Measurements from ENCODE around the gene M1AP.

M1AP gene

GRCh38 chr2:74648009-74648443, at the start of gene M1AP:
TSS of gene M1AP (minus strand) at chr2:74648330. CDS start at chr2:74640275, 8,055 bp downstream.
- in situ Hi-C loops (cut with MboI; ENCODE audit: low pct_unique_long_range_greater_than_20kb, low sequenced_read_pairs), result no loop called here
- no peak for DNase-seq

GRCh38 chr2:74696829-74697228, 48.7 kb upstream of the M1AP start:
- DNase-seq, result no peak
- in situ Hi-C loops (cut with MboI; ENCODE audit: low pct_unique_long_range_greater_than_20kb, low sequenced_read_pairs), result no loop called here

- DNase-seq, result no peak
Observed at GRCh38 chr2:74695663-74696062, 47.5 kb upstream of the M1AP start.

GRCh38 chr2:74694281-74694680, 46.2 kb upstream of the M1AP start:
- in situ Hi-C loops (cut with MboI; ENCODE audit: low pct_unique_long_range_greater_than_20kb, low sequenced_read_pairs), result no loop called here
- DNase-seq, result peak; percentile 29

More at GRCh38 chr2:74695663-74696062, 47.5 kb upstream of the M1AP start:
- in situ Hi-C loops (cut with MboI; ENCODE audit: low pct_unique_long_range_greater_than_20kb, low sequenced_read_pairs), result no loop called here

- DNase-seq, result no peak
- in situ Hi-C loops (cut with MboI; ENCODE audit: low pct_unique_long_range_greater_than_20kb, low sequenced_read_pairs), result no loop called here
Observed at GRCh38 chr2:74693668-74694067, 45.5 kb upstream of the M1AP start.

- no peak for DNase-seq
- in situ Hi-C loops (cut with MboI; ENCODE audit: low pct_unique_long_range_greater_than_20kb, low sequenced_read_pairs), result no loop called here
Observed at GRCh38 chr2:74693213-74693612, 45.1 kb upstream of the M1AP start.

GRCh38 chr2:74691929-74692328, 43.8 kb upstream of the M1AP start:
- in situ Hi-C loops (cut with MboI; ENCODE audit: low pct_unique_long_range_greater_than_20kb, low sequenced_read_pairs), result no loop called here

GRCh38 chr2:74690571-74690970, 42.4 kb upstream of the M1AP start:
- in situ Hi-C loops (cut with MboI; ENCODE audit: low pct_unique_long_range_greater_than_20kb, low sequenced_read_pairs), result no loop called here
- DNase-seq, result peak; percentile 72

More at GRCh38 chr2:74691929-74692328, 43.8 kb upstream of the M1AP start:
- no peak for DNase-seq

- no peak for DNase-seq
- in situ Hi-C loops (cut with MboI; ENCODE audit: low pct_unique_long_range_greater_than_20kb, low sequenced_read_pairs), result loop anchor here (10.0 kb wide), 1 partner anchor 195 kb away; no protein-coding TSS in a partner anchor
Observed at GRCh38 chr2:74689671-74690070, 41.5 kb upstream of the M1AP start.

- in situ Hi-C loops (cut with MboI; ENCODE audit: low pct_unique_long_range_greater_than_20kb, low sequenced_read_pairs), result loop anchor here (10.0 kb wide), 1 partner anchor 196 kb away; no protein-coding TSS in a partner anchor
- no peak for DNase-seq
Observed at GRCh38 chr2:74688881-74689280, 40.8 kb upstream of the M1AP start.

GRCh38 chr2:74685408-74685807, 37.3 kb upstream of the M1AP start:
- no peak for DNase-seq
- in situ Hi-C loops (cut with MboI; ENCODE audit: low pct_unique_long_range_greater_than_20kb, low sequenced_read_pairs), result loop anchor here (10.0 kb wide), 1 partner anchor 199 kb away; no protein-coding TSS in a partner anchor

GRCh38 chr2:74682501-74682900, 34.4 kb upstream of the M1AP start:
- DNase-seq, result peak; percentile 32
- in situ Hi-C loops (cut with MboI; ENCODE audit: low pct_unique_long_range_greater_than_20kb, low sequenced_read_pairs), result loop anchor here (10.0 kb wide), 1 partner anchor 202 kb away; no protein-coding TSS in a partner anchor

- in situ Hi-C loops (cut with MboI; ENCODE audit: low pct_unique_long_range_greater_than_20kb, low sequenced_read_pairs), result loop anchor here (10.0 kb wide), 1 partner anchor 205 kb away; no protein-coding TSS in a partner anchor
Observed at GRCh38 chr2:74679615-74680014, 31.5 kb upstream of the M1AP start.

GRCh38 chr2:74676331-74676730, 28.2 kb upstream of the M1AP start:
- in situ Hi-C loops (cut with MboI; ENCODE audit: low pct_unique_long_range_greater_than_20kb, low sequenced_read_pairs), result no loop called here
- no peak for DNase-seq

More at GRCh38 chr2:74679615-74680014, 31.5 kb upstream of the M1AP start:
- DNase-seq, result no peak

GRCh38 chr2:74675090-74675489, 27.0 kb upstream of the M1AP start:
- in situ Hi-C loops (cut with MboI; ENCODE audit: low pct_unique_long_range_greater_than_20kb, low sequenced_read_pairs), result no loop called here
- no peak for DNase-seq

GRCh38 chr2:74673826-74674528, 25.8 kb upstream of the M1AP start:
- no peak for DNase-seq
- in situ Hi-C loops (cut with MboI; ENCODE audit: low pct_unique_long_range_greater_than_20kb, low sequenced_read_pairs), result no loop called here

- in situ Hi-C loops (cut with MboI; ENCODE audit: low pct_unique_long_range_greater_than_20kb, low sequenced_read_pairs), result no loop called here
- DNase-seq, result no peak
Observed at GRCh38 chr2:74671479-74671878, 23.3 kb upstream of the M1AP start.

- in situ Hi-C loops (cut with MboI; ENCODE audit: low pct_unique_long_range_greater_than_20kb, low sequenced_read_pairs), result no loop called here
Observed at GRCh38 chr2:74670263-74670662, 22.1 kb upstream of the M1AP start.

GRCh38 chr2:74668087-74668486, 20.0 kb upstream of the M1AP start:
- no peak for DNase-seq
- in situ Hi-C loops (cut with MboI; ENCODE audit: low pct_unique_long_range_greater_than_20kb, low sequenced_read_pairs), result no loop called here

More at GRCh38 chr2:74670263-74670662, 22.1 kb upstream of the M1AP start:
- DNase-seq, result no peak

- DNase-seq, result no peak
- in situ Hi-C loops (cut with MboI; ENCODE audit: low pct_unique_long_range_greater_than_20kb, low sequenced_read_pairs), result no loop called here
Observed at GRCh38 chr2:74659462-74659861, 11.3 kb upstream of the M1AP start.

- in situ Hi-C loops (cut with MboI; ENCODE audit: low pct_unique_long_range_greater_than_20kb, low sequenced_read_pairs), result no loop called here
- no peak for DNase-seq
Observed at GRCh38 chr2:74658516-74658915, 10.4 kb upstream of the M1AP start.

Measured in KBM-7 (cell line).